ENCODE results near the gene MCF2L2.

MCF2L2 gene

GRCh38 chr3:183385698-183386613 is 42.5 kb downstream of the MCF2L2 start:
- no peaks in the 10 kb centered on the region for H3K27me3 ChIP-seq
- H3K9ac ChIP-seq: peak overlapping the region in 3 of 11 experiments; percentile 1 to 10 (median 6); a peak in 2 of 22 replicates
- H3K4me3 ChIP-seq: no peak overlapping the region
- peaks cover 0 to 25% (median 14%) of the 10 kb centered on the region in 10 experiments; a peak in 18 of 20 replicates for H3K4me1 ChIP-seq
- no peaks in the 10 kb centered on the region for H3K36me3 ChIP-seq
- no peaks in the 10 kb centered on the region for H3K9me3 ChIP-seq (replicated peaks in 1 of 11)
- peak overlapping the region in 3 of 11 experiments; percentile 14 to 37 (median 32); a peak in 2 of 22 replicates for H3K4me2 ChIP-seq
- peak overlapping the region in 1 of 11 experiments; percentile 8; a peak in 1 of 22 replicates for H3K27ac ChIP-seq
- no peak for TF ChIP-seq Cebpa-rat (IDR thresholded peaks at IDR 0.05)
- H4K20me1 ChIP-seq: no peaks in the 10 kb centered on the region; a peak in 1 of 22 replicates

- peak overlapping the region in 10 of 11 experiments; percentile 9 to 85 (median 75); a peak in 18 of 22 replicates for H3K4me2 ChIP-seq
- peak in 2 of 11 experiments; percentile 33 to 76; a peak in 3 of 22 replicates for TF ChIP-seq Cebpa-rat (IDR thresholded peaks at IDR 0.05)
- H3K36me3 ChIP-seq: 0 out of 22 replicates have a peak, but pooled peaks cover 0 to 10% (median 0%) of the 10 kb centered on the region in 11 experiments
- no peaks in the 10 kb centered on the region; a peak in 1 of 22 replicates for H4K20me1 ChIP-seq
- peaks cover 0 to 64% (median 38%) of the 10 kb centered on the region in 10 experiments; a peak in 18 of 20 replicates for H3K4me1 ChIP-seq
- peak overlapping the region; percentile 59 to 90 (median 74); a peak in 20 of 22 replicates for H3K27ac ChIP-seq
- H3K4me3 ChIP-seq: peak overlapping the region in 2 of 10 experiments; percentile 7 to 8; a peak in 1 of 20 replicates
- H3K9ac ChIP-seq: peak overlapping the region in 10 of 11 experiments; percentile 7 to 75 (median 64); a peak in 16 of 22 replicates
- H3K27me3 ChIP-seq: no peaks in the 10 kb centered on the region
- H3K9me3 ChIP-seq (replicated peaks in 1 of 11): no peaks in the 10 kb centered on the region
Observed at GRCh38 chr3:183381673-183382072, 46.7 kb downstream of the MCF2L2 start.

- Histone ChIP-seq H3K4me2 (peak overlapping the region in 10 of 11 experiments; percentile 9 to 85 (median 75); a peak in 18 of 22 replicates), H3K9me3 (replicated peaks in 1 of 11) (no peaks in the 10 kb centered on the region)
Observed at GRCh38 chr3:183381179-183381578, 47.2 kb downstream of the MCF2L2 start.

GRCh38 chr3:183378951-183379350 is 49.5 kb downstream of the MCF2L2 start:
- H3K9ac ChIP-seq: no peak overlapping the region; a peak in 1 of 22 replicates
- H3K4me3 ChIP-seq: no peak overlapping the region
- peak overlapping the region in 7 of 11 experiments; percentile 59 to 90 (median 74); a peak in 14 of 22 replicates for H3K27ac ChIP-seq
- no peaks in the 10 kb centered on the region for H4K20me1 ChIP-seq
- no peak for TF ChIP-seq Cebpa-rat (IDR thresholded peaks at IDR 0.05)
- 0 out of 22 replicates have a peak, but pooled peaks cover 0 to 10% (median 0%) of the 10 kb centered on the region in 11 experiments for H3K36me3 ChIP-seq
- H3K4me1 ChIP-seq: peaks cover 0 to 75% (median 46%) of the 10 kb centered on the region in 10 experiments; a peak in 18 of 20 replicates
- H3K4me2 ChIP-seq: peak overlapping the region in 5 of 11 experiments; percentile 11 to 80 (median 76); a peak in 7 of 22 replicates
- no peaks in the 10 kb centered on the region for H3K9me3 ChIP-seq (replicated peaks in 1 of 11)
- H3K27me3 ChIP-seq: 0 out of 22 replicates have a peak, but pooled peaks cover 0 to 2% (median 0%) of the 10 kb centered on the region in 11 experiments

More at GRCh38 chr3:183381179-183381578, 47.2 kb downstream of the MCF2L2 start:
- Histone ChIP-seq H3K9ac (peak overlapping the region in 10 of 11 experiments; percentile 0 to 75 (median 58); a peak in 15 of 22 replicates), H3K4me1 (peaks cover 0 to 68% (median 41%) of the 10 kb centered on the region in 10 experiments; a peak in 18 of 20 replicates), H3K4me3 (peak overlapping the region in 1 of 10 experiments; percentile 7; a peak in 1 of 20 replicates), H3K27ac (peak overlapping the region; percentile 59 to 90 (median 74)), H4K20me1 (no peaks in the 10 kb centered on the region; a peak in 1 of 22 replicates), H3K36me3 (0 out of 22 replicates have a peak, but pooled peaks cover 0 to 10% (median 0%) of the 10 kb centered on the region in 11 experiments), H3K27me3 (no peaks in the 10 kb centered on the region)
- TF ChIP-seq Cebpa-rat (IDR thresholded peaks at IDR 0.05): no peak

- Histone ChIP-seq H3K4me3 (no peak overlapping the region), H3K36me3 (0 out of 22 replicates have a peak, but pooled peaks cover 0 to 10% (median 0%) of the 10 kb centered on the region in 11 experiments), H3K9me3 (replicated peaks in 1 of 11) (no peaks in the 10 kb centered on the region), H3K27me3 (0 out of 22 replicates have a peak, but pooled peaks cover 0 to 2% (median 0%) of the 10 kb centered on the region in 11 experiments), H3K27ac (peak overlapping the region in 7 of 11 experiments; percentile 39 to 90 (median 74); a peak in 11 of 22 replicates), H4K20me1 (no peaks in the 10 kb centered on the region), H3K4me1 (peaks cover 0 to 75% (median 46%) of the 10 kb centered on the region in 10 experiments; a peak in 18 of 20 replicates), H3K4me2 (peak overlapping the region in 5 of 11 experiments; percentile 6 to 80 (median 76); a peak in 6 of 22 replicates), H3K9ac (no peak overlapping the region; a peak in 1 of 22 replicates)
- no peak for TF ChIP-seq Cebpa-rat (IDR thresholded peaks at IDR 0.05)
Observed at GRCh38 chr3:183378545-183378944, 49.9 kb downstream of the MCF2L2 start.

GRCh38 chr3:183378008-183378407 is 50.4 kb downstream of the MCF2L2 start:
- peak overlapping the region in 7 of 11 experiments; percentile 39 to 90 (median 74); a peak in 10 of 22 replicates for H3K27ac ChIP-seq

GRCh38 chr3:183377307-183377959 is 51.0 kb downstream of the MCF2L2 start:
- no peak overlapping the region for H3K4me3 ChIP-seq
- peaks cover 0 to 76% (median 47%) of the 10 kb centered on the region in 10 experiments; a peak in 18 of 20 replicates for H3K4me1 ChIP-seq
- H3K4me2 ChIP-seq: peak overlapping the region in 5 of 11 experiments; percentile 13 to 80 (median 48); a peak in 5 of 22 replicates
- peak overlapping the region in 1 of 11 experiments; percentile 17; a peak in 1 of 22 replicates for H3K27ac ChIP-seq
- no peak overlapping the region for H3K9ac ChIP-seq
- no peaks in the 10 kb centered on the region for H4K20me1 ChIP-seq
- H3K9me3 ChIP-seq (replicated peaks in 1 of 11): no peaks in the 10 kb centered on the region
- 0 out of 22 replicates have a peak, but pooled peaks cover 0 to 2% (median 0%) of the 10 kb centered on the region in 11 experiments for H3K27me3 ChIP-seq
- H3K36me3 ChIP-seq: 0 out of 22 replicates have a peak, but pooled peaks cover 0 to 10% (median 0%) of the 10 kb centered on the region in 11 experiments
- TF ChIP-seq Cebpa-rat (IDR thresholded peaks at IDR 0.05): no peak

More at GRCh38 chr3:183378008-183378407, 50.4 kb downstream of the MCF2L2 start:
- Histone ChIP-seq H3K27me3 (0 out of 22 replicates have a peak, but pooled peaks cover 0 to 2% (median 0%) of the 10 kb centered on the region in 11 experiments), H3K4me1 (peaks cover 0 to 75% (median 46%) of the 10 kb centered on the region in 10 experiments; a peak in 18 of 20 replicates), H3K4me3 (no peak overlapping the region), H3K9ac (no peak overlapping the region; a peak in 1 of 22 replicates), H3K4me2 (peak overlapping the region in 5 of 11 experiments; percentile 6 to 80 (median 48); a peak in 5 of 22 replicates), H3K36me3 (0 out of 22 replicates have a peak, but pooled peaks cover 0 to 10% (median 0%) of the 10 kb centered on the region in 11 experiments), H4K20me1 (no peaks in the 10 kb centered on the region), H3K9me3 (replicated peaks in 1 of 11) (no peaks in the 10 kb centered on the region)
- TF ChIP-seq Cebpa-rat (IDR thresholded peaks at IDR 0.05): no peak

Measured in BLaER1 treated with 17β-estradiol and CSF1 and Interleukin-3, amounts not matched to agents 10 nM and 100 nM (cell line).